DOHH2 (cell line): ENCODE data around the gene CACYBP.

Source experiments
- H3F3A ChIP-seq: fragments of 200-600 bp; sonication (generic), shearing (Covaris generic); 2 replicates; pipeline ENCODE4 v1.6.0; 2016; ENCODE audit warnings: antibody characterized with exemption, mild to moderate bottlenecking; ENCODE audit not compliant: control insufficient read depth, insufficient read depth
- H3K27ac ChIP-seq: fragments of 200-600 bp; sonication (generic); 2 replicates; pipeline ENCODE4 v1.5.1; 2014; ENCODE audit warnings: low read depth, mild to moderate bottlenecking, low read length, moderate library complexity
- H3K27me3 ChIP-seq: fragments of 200-600 bp; sonication (generic); 2 replicates; pipeline ENCODE4 v1.6.1; 2014; ENCODE audit warnings: mild to moderate bottlenecking, low read length, mixed read lengths; ENCODE audit not compliant: control insufficient read depth
- H3K36me3 ChIP-seq: fragments of 200-600 bp; sonication (generic); 2 replicates; pipeline ENCODE4 v1.6.1; 2014; ENCODE audit warnings: mild to moderate bottlenecking, low read length, moderate library complexity, mixed read lengths; ENCODE audit not compliant: control insufficient read depth
- H3K4me1 ChIP-seq: fragments of 200-600 bp; sonication (generic); 2 replicates; pipeline ENCODE4 v1.6.1; 2014; ENCODE audit warnings: mild to moderate bottlenecking, low read length, mixed read lengths; ENCODE audit not compliant: control insufficient read depth
- H3K4me2 ChIP-seq: fragments of 200-600 bp; sonication (generic); 2 replicates; pipeline ENCODE4 v1.6.0; 2014; ENCODE audit warnings: mild to moderate bottlenecking, low read length, moderate library complexity
- H3K4me3 ChIP-seq: fragments of 200-600 bp; sonication (generic); 2 replicates; pipeline ENCODE4 v1.5.1; 2014; ENCODE audit warnings: mild to moderate bottlenecking, low read length, mixed read lengths
- H3K79me2 ChIP-seq: fragments of 200-600 bp; sonication (generic); 2 replicates; pipeline ENCODE4 v1.6.1; 2014; ENCODE audit warnings: mild to moderate bottlenecking, low read length, mixed read lengths; ENCODE audit not compliant: control insufficient read depth
- H3K9me2 ChIP-seq: fragments of 200-600 bp; sonication (generic); replicated peaks from 2 replicates; pipeline ENCODE4 v1.6.1; 2014; ENCODE audit warnings: mild to moderate bottlenecking, low read length, mixed read lengths; ENCODE audit not compliant: control insufficient read depth
- H3K9me3 ChIP-seq: fragments of 200-600 bp; sonication (generic); 2 replicates; pipeline ENCODE4 v1.6.1; 2014; ENCODE audit warnings: antibody characterized with exemption, low read length, mixed read lengths; ENCODE audit not compliant: control insufficient read depth, insufficient read depth
- H4K20me1 ChIP-seq: fragments of 200-600 bp; sonication (generic); 2 replicates; pipeline ENCODE4 v1.6.0; 2014; ENCODE audit warnings: low read depth, mild to moderate bottlenecking, antibody characterized with exemption, low read length, moderate library complexity; ENCODE audit not compliant: control insufficient read depth, insufficient read depth
- CTCF ChIP-seq: fragments of 200-600 bp; sonication (generic); IDR thresholded peaks from one replicate; pipeline ENCODE4 v1.5.1; 2014; ENCODE audit warnings: antibody characterized with exemption, mild to moderate bottlenecking, low read depth, low read length; ENCODE audit not compliant: poor library complexity, severe bottlenecking
- EZH2phosphoT487 ChIP-seq: fragments of 200-600 bp; sonication (generic); IDR thresholded peaks from 2 replicates; pipeline ENCODE4 v1.6.1; 2017; ENCODE audit warnings: borderline replicate concordance, mild to moderate bottlenecking, antibody characterized with exemption, low read length, moderate library complexity, mixed read lengths

CACYBP gene

GRCh38 chr1:174999936-175000696 is at the start of gene CACYBP:
Gene CACYBP, plus strand, starts transcription at chr1:174999947. Its CDS starts 234 bp downstream, at chr1:175000181.
- Histone ChIP-seq H3K4me1 (peaks cover 49% of the 10 kb centered on the region), H3K9me2 (no peaks in the 10 kb centered on the region), H3K4me2 (peak within 1 kb of the TSS; percentile 85), H3K79me2 (peaks cover 87% of the 10 kb centered on the region), H3F3A (peaks cover 17% of the 10 kb centered on the region), H3K36me3 (peaks cover 74% of the 10 kb centered on the region), H3K27me3 (no peaks in the 10 kb centered on the region), H4K20me1 (peaks cover 23% of the 10 kb centered on the region; the same call in 1 of the 2 replicates), H3K27ac (peak within 1 kb of the TSS; percentile 94), H3K4me3 (peak within 1 kb of the TSS; percentile 93), H3K9me3 (no peaks in the 10 kb centered on the region)
- TF ChIP-seq EZH2phosphoT487 (no peak), CTCF (peak; percentile 18)

GRCh38 chr1:174953285-174954072 is 46.3 kb upstream of the CACYBP start:
- peaks cover 74% of the 10 kb centered on the region for H3K4me1 ChIP-seq
- H3F3A ChIP-seq: peaks cover 36% of the 10 kb centered on the region
- peaks cover 29% of the 10 kb centered on the region for H3K79me2 ChIP-seq
- TF ChIP-seq EZH2phosphoT487 (no peak), CTCF (no peak)
- H4K20me1 ChIP-seq: no peaks in the 10 kb centered on the region
- no peaks in the 10 kb centered on the region for H3K27me3 ChIP-seq
- no peaks in the 10 kb centered on the region for H3K9me2 ChIP-seq
- peak overlapping the region; percentile 83 for H3K4me2 ChIP-seq
- H3K27ac ChIP-seq: peak overlapping the region; percentile 96
- H3K9me3 ChIP-seq: no peaks in the 10 kb centered on the region
- H3K4me3 ChIP-seq: peak overlapping the region; percentile 65
- peaks cover 15% of the 10 kb centered on the region for H3K36me3 ChIP-seq

GRCh38 chr1:174954073-174954460 is 45.7 kb upstream of the CACYBP start:
- no peak for TF ChIP-seq EZH2phosphoT487
- TF ChIP-seq CTCF: no peak
- peaks cover 68% of the 10 kb centered on the region for H3K4me1 ChIP-seq
- H3K79me2 ChIP-seq: peaks cover 29% of the 10 kb centered on the region
- no peaks in the 10 kb centered on the region for H3K27me3 ChIP-seq
- H3F3A ChIP-seq: peaks cover 36% of the 10 kb centered on the region
- H3K27ac ChIP-seq: peak overlapping the region; percentile 96
- H3K9me3 ChIP-seq: no peaks in the 10 kb centered on the region
- H4K20me1 ChIP-seq: no peaks in the 10 kb centered on the region
- H3K4me3 ChIP-seq: peak overlapping the region; percentile 65
- H3K36me3 ChIP-seq: peaks cover 18% of the 10 kb centered on the region
- H3K9me2 ChIP-seq: no peaks in the 10 kb centered on the region
- H3K4me2 ChIP-seq: peak overlapping the region; percentile 83
